HCT116 (cell line): ENCODE data around the gene ARHGAP35. TPM values are rescaled to one million over a fixed set of nuclear protein-coding genes. Genes with fewer than 3 reads are reported as not detected.

Experiments used
- ATAC-seq: fragments of 200-7000 bp; cut with Tn5 transposase; 2 replicates; pipeline ENCODE4 v1.9.1; 2020; ENCODE audit warnings: mild to moderate bottlenecking, moderate library complexity
- BruUV-seq: library from RNA; stranded (reverse); fragments of 400-500 nt; replicated peaks from 2 replicates; lab custom pipeline; 2021; lab: Mats Ljungman, UMichigan
- CTCF ChIA-PET: fragments of 300-600 bp; sonication (Branson Sonifier 250); formaldehyde crosslinking; loops from one replicate; lab custom pipeline; 2021; ENCODE audit warnings: antibody characterized with exemption; lab: Charles Lee
- POLR2A ChIA-PET: fragments of 300-600, 350-600 bp; sonication (Branson Sonifier 250); formaldehyde crosslinking; loops from one replicate; lab custom pipeline; 2021; ENCODE audit warnings: antibody characterized with exemption; lab: Charles Lee
- RAD21 ChIA-PET, 2 experiments: fragments of 300-600 bp; sonication (Branson Sonifier 250); formaldehyde crosslinking; loops; one replicate each; lab custom pipeline; 2023; ENCODE audit warnings: low total read pairs in 2 of 2; ENCODE audit not compliant: uncharacterized antibody in 2 of 2, unreplicated experiment in 2 of 2, low non-redundant PET in 1 of 2; lab: Charles Lee
- DNase-seq: peaks from one replicate; pipeline ENCODE4 v3.0.0-alpha.2; 2010; ENCODE audit warnings: low read depth, low spot score
- H2AFZ ChIP-seq: fragments of 200-600 bp; shearing (Covaris generic), sonication (generic); 2 replicates; pipeline ENCODE4 v1.6.1; 2017; ENCODE audit warnings: low read depth, mixed run types, mixed read lengths, antibody characterized with exemption, low read length; ENCODE audit not compliant: poor library complexity, severe bottlenecking
- H3K27ac ChIP-seq: 2 replicates; pipeline ENCODE4 v1.5.1; 2012; ENCODE audit warnings: low read depth, low read length
- H3K27me3 ChIP-seq: fragments of 200-600 bp; sonication (generic); 2 replicates; pipeline ENCODE4 v1.6.1; 2016; ENCODE audit warnings: mixed run types, low read length, mixed read lengths; ENCODE audit not compliant: insufficient read depth
- H3K36me3 ChIP-seq, 2 experiments: fragments of 200-500 bp in 1 of 2; fragments of 200-600 bp in 1 of 2; sonication (Bioruptor generic) in 1 of 2; sonication (generic) in 1 of 2; 2 replicates each; pipeline versions ENCODE4 v1.5.1 to v1.6.1; 2014 to 2016; ENCODE audit warnings: low read length in 2 of 2, inconsistent platforms in 1 of 2, mixed read lengths in 1 of 2, mixed run types in 1 of 2; ENCODE audit not compliant: insufficient read depth in 2 of 2, control insufficient read depth in 1 of 2
- H3K4me1 ChIP-seq, 2 experiments: fragments of 200-600 bp in 1 of 2; sonication (generic) in 1 of 2; 2 replicates each; pipeline versions ENCODE4 v1.5.1 to v1.6.1; 2012 to 2017; ENCODE audit warnings: low read length in 2 of 2, inconsistent platforms in 1 of 2, mild to moderate bottlenecking in 1 of 2, mixed read lengths in 1 of 2, mixed run types in 1 of 2, moderate library complexity in 1 of 2; ENCODE audit not compliant: insufficient read depth in 2 of 2, control insufficient read depth in 1 of 2
- H3K4me2 ChIP-seq: fragments of 200-600 bp; sonication (generic); 2 replicates; pipeline ENCODE4 v1.6.1; 2017; ENCODE audit warnings: mixed run types, low read length, mixed read lengths
- H3K4me3 ChIP-seq, 2 experiments: fragments of 200-600 bp in 1 of 2; sonication (generic) in 1 of 2; replicated peaks in 1 of 2; 2 replicates each; pipeline ENCODE4 v1.5.1; 2011 to 2016; ENCODE audit warnings: low read length in 2 of 2, control low read depth in 1 of 2, low read depth in 1 of 2, mild to moderate bottlenecking in 1 of 2, mixed read lengths in 1 of 2, mixed run types in 1 of 2
- H3K79me2 ChIP-seq: fragments of 200-600 bp; sonication (generic); 2 replicates; pipeline ENCODE4 v1.6.1; 2017; ENCODE audit warnings: mild to moderate bottlenecking, mixed run types, low read length, moderate library complexity, mixed read lengths; ENCODE audit not compliant: insufficient read depth
- H3K9ac ChIP-seq: fragments of 200-600 bp; sonication (generic); 2 replicates; pipeline ENCODE4 v1.6.1; 2016; ENCODE audit warnings: low read length, mixed read lengths
- H3K9me2 ChIP-seq: fragments of 200-600 bp; sonication (generic), shearing (Covaris generic); 2 replicates; pipeline ENCODE4 v1.6.1; 2017; ENCODE audit warnings: mixed run types, mild to moderate bottlenecking, moderate library complexity; ENCODE audit not compliant: insufficient read depth
- H3K9me3 ChIP-seq, 2 experiments: fragments of 200-500 bp in 1 of 2; fragments of 200-600 bp in 1 of 2; sonication (Bioruptor generic) in 1 of 2; sonication (generic) in 1 of 2; 2 replicates each; pipeline ENCODE4 v1.6.1; 2014 to 2017; ENCODE audit warnings: low read length in 2 of 2, mixed read lengths in 2 of 2, inconsistent platforms in 1 of 2, low read depth in 1 of 2, mild to moderate bottlenecking in 1 of 2, mixed run types in 1 of 2, moderate library complexity in 1 of 2; ENCODE audit not compliant: control insufficient read depth in 1 of 2, insufficient read depth in 1 of 2
- H4K20me1 ChIP-seq: fragments of 200-600 bp; sonication (generic), shearing (Covaris generic); 2 replicates; pipeline ENCODE4 v1.6.1; 2017; ENCODE audit warnings: mixed run types, mild to moderate bottlenecking, moderate library complexity; ENCODE audit not compliant: insufficient read depth
- CBX3 ChIP-seq: IDR thresholded peaks from 2 replicates; pipeline ENCODE4 v1.6.1; 2012; ENCODE audit warnings: low read depth
- CEBPB ChIP-seq: IDR thresholded peaks from 2 replicates; pipeline ENCODE4 v1.6.1; 2012; ENCODE audit warnings: low read depth
- EGR1 ChIP-seq: IDR thresholded peaks from 2 replicates; pipeline ENCODE4 v1.6.1; 2012; ENCODE audit warnings: low read depth
- FOSL1 ChIP-seq: IDR thresholded peaks from 2 replicates; pipeline ENCODE4 v1.6.1; 2012; ENCODE audit warnings: low read depth
- JUND ChIP-seq: IDR thresholded peaks from 2 replicates; pipeline ENCODE4 v1.6.1; 2012
- POLR2A ChIP-seq: IDR thresholded peaks from 2 replicates; pipeline ENCODE4 v1.7.0; 2011; ENCODE audit warnings: borderline replicate concordance; ENCODE audit not compliant: insufficient read depth, insufficient read length; ENCODE audit errors: extremely low read depth
- POLR2AphosphoS5 ChIP-seq: IDR thresholded peaks from 2 replicates; pipeline ENCODE4 v1.6.1; 2011; ENCODE audit warnings: mild to moderate bottlenecking, low read depth, low read length, moderate library complexity
- SIN3A ChIP-seq: IDR thresholded peaks from 2 replicates; pipeline ENCODE4 v1.6.1; 2012; ENCODE audit warnings: low read depth
- SP1 ChIP-seq: IDR thresholded peaks from 2 replicates; pipeline ENCODE4 v1.6.1; 2012; ENCODE audit warnings: low read depth
- YY1 ChIP-seq: IDR thresholded peaks from 2 replicates; pipeline ENCODE4 v1.6.1; 2011; ENCODE audit warnings: low read length, low read depth, moderate library complexity, mild to moderate bottlenecking; ENCODE audit not compliant: insufficient replicate concordance; ENCODE audit errors: extremely low read depth
- intact Hi-C: fragments of 100-400 bp; cut with micrococcal nuclease; formaldehyde crosslinking; loops from 2 replicates; pipeline ENCODE4 v1.10.0; 2022
- total RNA-seq: library from RNA; stranded (reverse); gene quantifications from one replicate; pipeline ENCODE4 v1.2.1, GENCODE V29; 2021; ENCODE audit not compliant: unreplicated experiment
- TF ChIP-seq, protein P1 (sequence below): IDR thresholded peaks from 2 replicates; pipeline ENCODE4 v1.6.1; 2011; ENCODE audit warnings: mild to moderate bottlenecking, low read length, moderate library complexity; ENCODE audit not compliant: insufficient replicate concordance; ENCODE audit errors: extremely low read depth
- TF ChIP-seq, protein P2 (sequence below): IDR thresholded peaks from 2 replicates; pipeline ENCODE4 v1.6.1; 2012

ARHGAP35 gene
- total RNA-seq, 1 experiment from 2014 or later = 47.6 TPM

DNA sequence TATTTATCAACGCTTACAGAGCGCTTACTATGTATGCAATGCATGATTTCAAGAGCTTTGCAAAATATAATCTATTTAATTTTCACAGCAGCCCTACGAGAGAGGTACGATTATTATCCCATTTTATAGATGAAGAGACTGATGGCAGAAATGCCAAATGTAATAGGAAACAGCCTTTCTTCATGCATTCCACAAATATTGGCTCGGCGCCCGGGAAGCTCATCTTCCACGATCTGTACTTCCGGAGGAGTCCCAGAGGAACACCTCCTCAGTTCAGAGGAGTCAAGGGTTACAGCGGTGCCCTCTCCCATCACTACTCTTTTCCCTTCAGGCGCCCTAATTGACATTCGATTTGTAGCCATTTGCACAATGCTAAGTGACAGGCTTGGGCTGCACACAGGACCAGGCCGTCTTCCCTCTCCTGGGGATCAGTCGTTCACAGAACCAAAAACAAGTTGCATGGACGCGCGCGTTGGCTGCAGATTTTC, 1.1 kb upstream of the ARHGAP35 start:
- no peak for DNase-seq

GRCh38 chr19:46860125-46860845, 512 bp upstream of the ARHGAP35 start:
- BruUV-seq = no TSS peak
- Histone ChIP-seq H3K4me2 (peak overlapping the region; percentile 87), H3K36me3 (no peaks in the 10 kb centered on the region), H3K79me2 (peaks cover 41% of the 10 kb centered on the region), H4K20me1 (no peaks in the 10 kb centered on the region; the same call in 1 of the 2 replicates), H3K27ac (peak overlapping the region; percentile 99)
- DNase-seq = peak; percentile 93
- POLR2A ChIA-PET = no interaction called here
- intact Hi-C loops = loop anchor here (10.0 kb wide), 1 partner anchor 265 kb away; no protein-coding TSS in a partner anchor
- TF ChIP-seq, protein P1, sequence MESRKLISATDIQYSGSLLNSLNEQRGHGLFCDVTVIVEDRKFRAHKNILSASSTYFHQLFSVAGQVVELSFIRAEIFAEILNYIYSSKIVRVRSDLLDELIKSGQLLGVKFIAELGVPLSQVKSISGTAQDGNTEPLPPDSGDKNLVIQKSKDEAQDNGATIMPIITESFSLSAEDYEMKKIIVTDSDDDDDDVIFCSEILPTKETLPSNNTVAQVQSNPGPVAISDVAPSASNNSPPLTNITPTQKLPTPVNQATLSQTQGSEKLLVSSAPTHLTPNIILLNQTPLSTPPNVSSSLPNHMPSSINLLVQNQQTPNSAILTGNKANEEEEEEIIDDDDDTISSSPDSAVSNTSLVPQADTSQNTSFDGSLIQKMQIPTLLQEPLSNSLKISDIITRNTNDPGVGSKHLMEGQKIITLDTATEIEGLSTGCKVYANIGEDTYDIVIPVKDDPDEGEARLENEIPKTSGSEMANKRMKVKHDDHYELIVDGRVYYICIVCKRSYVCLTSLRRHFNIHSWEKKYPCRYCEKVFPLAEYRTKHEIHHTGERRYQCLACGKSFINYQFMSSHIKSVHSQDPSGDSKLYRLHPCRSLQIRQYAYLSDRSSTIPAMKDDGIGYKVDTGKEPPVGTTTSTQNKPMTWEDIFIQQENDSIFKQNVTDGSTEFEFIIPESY = peak; percentile 80
- TF ChIP-seq POLR2AphosphoS5 (peak; percentile 28), SP1 (peak; percentile 89), CBX3 (peak; percentile 98), JUND (no peak), SIN3A (peak; percentile 89), YY1 (no peak), CEBPB (no peak), POLR2A (peak; percentile 51), EGR1 (no peak), FOSL1 (no peak)
- TF ChIP-seq, protein P2, sequence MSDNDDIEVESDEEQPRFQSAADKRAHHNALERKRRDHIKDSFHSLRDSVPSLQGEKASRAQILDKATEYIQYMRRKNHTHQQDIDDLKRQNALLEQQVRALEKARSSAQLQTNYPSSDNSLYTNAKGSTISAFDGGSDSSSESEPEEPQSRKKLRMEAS = peak; percentile 100
- TF ChIP-seq, all 23 proteins: peak for 7
- Histone ChIP-seq H3K4me3 (peak overlapping the region; percentile 54 to 64), H3K27me3 (no peaks in the 10 kb centered on the region), H3K9me2 (no peaks in the 10 kb centered on the region), H2AFZ (no peak overlapping the region), H3K9me3 (no peaks in the 10 kb centered on the region), H3K4me1 (peaks cover 31 to 55% of the 10 kb centered on the region in 2 experiments), H3K9ac (peak overlapping the region; percentile 69)
- ChIA-PET RAD21 (interaction anchor here (0.5 to 0.6 kb wide), 2 partner anchors 69 to 407 kb away, joined by 3 read pairs; no protein-coding TSS in a partner anchor), CTCF (no interaction called here)
- ATAC-seq = peak; percentile 82

More for the DNA sequence above, 1.1 kb upstream of the ARHGAP35 start:
- peak overlapping the region in 1 of 2 experiments; percentile 17; a peak in 2 of 4 replicates for H3K4me3 ChIP-seq
- no peak overlapping the region for H2AFZ ChIP-seq
- H3K9ac ChIP-seq = no peak overlapping the region
- H3K9me3 ChIP-seq = no peaks in the 10 kb centered on the region
- H4K20me1 ChIP-seq = no peaks in the 10 kb centered on the region; the same call in 1 of the 2 replicates
- H3K4me2 ChIP-seq = peak overlapping the region; percentile 87
- peaks cover 30 to 53% of the 10 kb centered on the region in 2 experiments for H3K4me1 ChIP-seq
- intact Hi-C loops = loop anchor here (10.0 kb wide), 1 partner anchor 265 kb away; no protein-coding TSS in a partner anchor
- no peaks in the 10 kb centered on the region for H3K36me3 ChIP-seq
- peaks cover 35% of the 10 kb centered on the region for H3K79me2 ChIP-seq
- RAD21 ChIA-PET = interaction anchor here (0.5 to 0.6 kb wide), 2 partner anchors 70 to 408 kb away, joined by 3 read pairs; no protein-coding TSS in a partner anchor
- ATAC-seq = peak; percentile 0; the same call in 1 of the 2 replicates
- POLR2A ChIA-PET = interaction anchor here (0.7 kb wide), 1 partner anchor 128 kb away, joined by 5 read pairs; no protein-coding TSS in a partner anchor
- no peaks in the 10 kb centered on the region for H3K9me2 ChIP-seq
- H3K27ac ChIP-seq = peak overlapping the region; percentile 99
- CTCF ChIA-PET = no interaction called here
- H3K27me3 ChIP-seq = no peaks in the 10 kb centered on the region
- BruUV-seq = TSS peak; percentile 89
- TF ChIP-seq POLR2A (peak; percentile 0), CEBPB (no peak)
- TF ChIP-seq, all 23 proteins: peak for 1
